Globus pallidus (tissue), 1 donor: ENCODE results near the gene FAF2.
"Not testable (repeated sequence)": the region's sequence is repeated elsewhere in the genome, so short reads cannot be mapped to it uniquely, and the experiment has no call there.

Source experiments
- DNase-seq: peaks from one replicate; pipeline ENCODE4 v3.0.0-alpha.2; 2015; ENCODE audit warnings: low spot score

FAF2 gene

GRCh38 chr5:176447978-176448608 is at the start of gene FAF2:
FAF2 (plus strand) TSS chr5:176448385; CDS start chr5:176448408, 23 bp downstream.
- peak; percentile 95 for DNase-seq

GRCh38 chr5:176400382-176401156 is 47.6 kb upstream of the FAF2 start:
- DNase-seq, result no peak

- DNase-seq, result no peak
Measured at GRCh38 chr5:176401281-176402205, 46.6 kb upstream of the FAF2 start.

GRCh38 chr5:176405656-176406435 is 42.3 kb upstream of the FAF2 start:
- no peak for DNase-seq

- DNase-seq, result no peak
Measured at GRCh38 chr5:176406436-176407052, 41.6 kb upstream of the FAF2 start.

GRCh38 chr5:176407456-176408251 is 40.5 kb upstream of the FAF2 start:
- no peak for DNase-seq

GRCh38 chr5:176408252-176408573 is 40.0 kb upstream of the FAF2 start:
- DNase-seq, result not testable (repeated sequence)

- no peak for DNase-seq
Measured at GRCh38 chr5:176408590-176408989, 39.6 kb upstream of the FAF2 start.

- no peak for DNase-seq
Measured at GRCh38 chr5:176409765-176410164, 38.4 kb upstream of the FAF2 start.

- no peak for DNase-seq
Measured at GRCh38 chr5:176410486-176411180, 37.6 kb upstream of the FAF2 start.

GRCh38 chr5:176412517-176413254 is 35.5 kb upstream of the FAF2 start:
- DNase-seq, result no peak

- DNase-seq, result no peak
Measured at GRCh38 chr5:176413255-176413565, 35.0 kb upstream of the FAF2 start.

GRCh38 chr5:176413709-176414191 is 34.4 kb upstream of the FAF2 start:
- DNase-seq, result no peak

GRCh38 chr5:176414704-176415103 is 33.5 kb upstream of the FAF2 start:
- DNase-seq, result no peak

- DNase-seq, result no peak
Measured at GRCh38 chr5:176415240-176415951, 32.8 kb upstream of the FAF2 start.

- peak; percentile 87 for DNase-seq
Measured at GRCh38 chr5:176415952-176416924, 31.9 kb upstream of the FAF2 start, which contains the start of gene CLTB. CLTB (minus strand) TSS chr5:176416539; CDS start chr5:176416363, 176 bp downstream.

- DNase-seq, result no peak
Measured at GRCh38 chr5:176416965-176417364, 31.2 kb upstream of the FAF2 start.
